ENCODE measurements around the gene CORO2A.

CORO2A gene

GRCh38 chr9:98097836-98098235, 94.6 kb downstream of the CORO2A start:
- H3K4me3 ChIP-seq (replicated peaks; ENCODE audit: low read depth, low read length) = no peak overlapping the region
- no peak for TF ChIP-seq CTCF (IDR thresholded peaks at IDR 0.05; ENCODE audit: low read length, missing control alignments)
- DNase-seq (ENCODE audit: low read depth) = no peak

DNA sequence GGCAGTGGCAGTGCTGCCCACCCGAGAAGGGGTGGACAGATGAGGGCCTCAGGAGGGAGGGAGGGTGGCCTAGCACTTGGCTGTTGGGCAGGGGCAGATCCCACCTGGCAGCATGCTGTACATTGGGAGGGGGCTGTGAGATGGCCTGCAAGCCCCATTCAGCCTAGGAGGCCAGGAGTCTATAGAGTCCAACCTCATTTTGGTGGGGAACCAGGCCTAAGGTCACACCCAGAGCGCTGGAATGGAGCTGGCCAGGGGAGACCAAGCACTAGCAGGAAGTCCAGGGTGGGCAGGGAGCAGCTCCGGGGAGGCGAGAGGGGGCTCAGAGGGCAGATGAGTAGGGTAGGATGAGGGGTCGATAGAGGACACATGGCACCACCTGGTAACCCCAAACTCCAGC, 96.3 kb downstream of the CORO2A start:
- no peak for TF ChIP-seq CTCF (IDR thresholded peaks at IDR 0.05; ENCODE audit: low read length, missing control alignments)
- no peak overlapping the region for H3K4me3 ChIP-seq (replicated peaks; ENCODE audit: low read depth, low read length)
- DNase-seq (ENCODE audit: low read depth) = no peak

DNA sequence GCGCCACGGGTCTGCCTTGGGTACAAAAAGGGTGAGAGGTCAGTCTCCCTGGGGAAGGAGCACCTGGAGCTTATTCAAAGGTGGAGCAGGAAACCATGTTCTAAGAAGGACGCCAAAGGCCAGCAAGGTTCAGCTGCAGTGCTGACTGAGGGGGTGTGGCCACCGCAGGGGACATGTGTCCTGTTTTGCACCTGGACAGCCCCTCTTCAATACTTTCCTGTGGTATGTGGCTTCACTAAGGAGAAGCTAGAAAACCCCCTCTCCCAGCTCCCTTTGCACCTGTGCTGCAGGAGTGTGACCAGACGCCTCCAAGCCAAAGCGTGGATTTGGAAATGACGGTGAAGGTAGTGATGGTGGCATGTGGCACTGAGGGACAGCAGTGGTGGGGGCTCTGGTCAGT, 97.0 kb downstream of the CORO2A start:
- H3K4me3 ChIP-seq (replicated peaks; ENCODE audit: low read depth, low read length) = no peak overlapping the region
- DNase-seq (ENCODE audit: low read depth) = no peak
- no peak for TF ChIP-seq CTCF (IDR thresholded peaks at IDR 0.05; ENCODE audit: low read length, missing control alignments)

- H3K4me3 ChIP-seq (replicated peaks; ENCODE audit: low read depth, low read length) = no peak overlapping the region
- TF ChIP-seq CTCF (IDR thresholded peaks at IDR 0.05; ENCODE audit: low read length, missing control alignments) = no peak
- DNase-seq (ENCODE audit: low read depth) = no peak
Measured at GRCh38 chr9:98094851-98095250, 97.6 kb downstream of the CORO2A start.

- no peak overlapping the region for H3K4me3 ChIP-seq (replicated peaks; ENCODE audit: low read depth, low read length)
- TF ChIP-seq CTCF (IDR thresholded peaks at IDR 0.05; ENCODE audit: low read length, missing control alignments) = no peak
- DNase-seq (ENCODE audit: low read depth) = no peak
Measured at GRCh38 chr9:98094316-98094715, 98.1 kb downstream of the CORO2A start.

DNA sequence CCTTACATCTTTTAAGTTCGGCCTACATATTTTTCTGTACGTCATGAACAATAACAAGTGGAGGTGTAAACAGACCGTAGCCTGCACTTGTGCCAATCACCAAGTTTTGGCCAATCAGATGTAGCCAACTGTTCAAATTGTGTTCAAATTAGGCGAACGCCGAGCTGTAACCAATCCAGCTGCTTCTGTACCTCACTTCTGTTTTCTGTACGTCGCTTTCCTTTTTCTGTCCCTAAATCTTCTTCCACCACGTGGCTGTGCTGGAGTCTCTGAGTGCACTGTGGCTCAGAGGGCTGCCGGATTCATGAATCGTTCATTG, 99.9 kb downstream of the CORO2A start:
- DNase-seq (ENCODE audit: low read depth) = no peak
- no peak for TF ChIP-seq CTCF (IDR thresholded peaks at IDR 0.05; ENCODE audit: low read length, missing control alignments)
- H3K4me3 ChIP-seq (replicated peaks; ENCODE audit: low read depth, low read length) = no peak overlapping the region

DNA sequence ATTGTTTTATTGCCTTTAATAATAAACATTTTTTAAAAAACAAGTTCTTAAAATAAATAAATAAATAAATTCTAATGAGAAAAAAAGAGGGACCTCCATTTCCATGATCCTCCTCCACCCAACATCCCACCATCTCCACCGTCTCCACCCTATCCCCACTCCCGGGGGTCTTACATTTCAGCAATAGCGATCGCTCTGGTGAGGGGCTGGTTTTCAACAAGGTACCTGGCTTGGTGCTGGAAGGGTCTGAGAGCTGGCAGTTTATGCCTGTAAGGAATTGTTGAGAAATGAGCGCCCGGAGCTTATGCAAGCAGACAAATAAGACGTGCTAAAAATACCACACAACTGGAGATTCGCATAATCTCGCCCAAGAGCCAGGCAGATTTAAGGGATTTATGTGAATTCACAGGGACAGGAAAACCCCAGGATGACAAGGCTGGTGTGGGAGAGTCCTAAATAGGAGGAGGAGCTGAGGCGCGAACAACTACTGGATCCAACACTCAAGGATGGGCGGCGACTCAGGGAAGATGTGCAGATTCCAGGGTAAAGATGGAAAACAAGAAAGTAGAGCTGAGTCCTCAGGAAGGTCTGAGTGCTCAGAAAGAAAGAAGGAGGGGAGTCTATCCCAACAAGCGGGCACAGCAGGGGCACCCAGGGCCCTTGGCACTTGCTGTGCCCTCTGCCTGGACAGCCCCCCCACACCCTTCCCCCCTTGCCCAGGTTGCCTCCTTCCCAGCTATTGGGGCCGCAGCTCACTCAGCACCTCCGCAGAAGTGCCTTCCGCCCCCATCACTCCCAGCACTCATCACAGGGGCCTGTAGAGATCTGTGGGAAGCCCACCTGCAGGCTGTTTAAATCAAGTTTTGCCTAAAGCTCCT, 100.5 kb downstream of the CORO2A start:
- DNase-seq (ENCODE audit: low read depth) = peak; percentile 64
- no peak overlapping the region for H3K4me3 ChIP-seq (replicated peaks; ENCODE audit: low read depth, low read length)

More for the DNA sequence above, 100.5 kb downstream of the CORO2A start:
- no peak for TF ChIP-seq CTCF (IDR thresholded peaks at IDR 0.05; ENCODE audit: low read length, missing control alignments)

All from fibroblast of pulmonary artery (primary cell).